Astrocyte (in vitro differentiated cells and primary cell): ENCODE data around the gene PRR5. TPM values are rescaled to one million over a fixed set of nuclear protein-coding genes. Genes with fewer than 3 reads are reported as not detected.

Experiments
- DNase-seq: peaks from one replicate; pipeline ENCODE4 v3.0.0-alpha.2; 2010; ENCODE audit warnings: low read depth
- FAIRE-seq: peaks from 2 replicates; lab custom pipeline; 2011; peaks lifted over from hg19 to GRCh38; lab: Jason Lieb, UNC
- H2AFZ ChIP-seq: 2 replicates; pipeline ENCODE4 v1.6.0; 2012; ENCODE audit warnings: low read depth, low read length, inconsistent platforms
- H3K27ac ChIP-seq: 2 replicates; pipeline ENCODE4 v1.5.1; 2011; ENCODE audit warnings: low read depth, low read length, inconsistent platforms
- H3K27me3 ChIP-seq: 2 replicates; pipeline ENCODE4 v1.6.0; 2011; ENCODE audit warnings: low read length, inconsistent platforms; ENCODE audit not compliant: insufficient read depth
- H3K36me3 ChIP-seq: 2 replicates; pipeline ENCODE4 v1.5.1; 2011; ENCODE audit warnings: low read length, inconsistent platforms; ENCODE audit not compliant: insufficient read depth
- H3K4me1 ChIP-seq: 2 replicates; pipeline ENCODE4 v1.5.1; 2011; ENCODE audit warnings: low read length, inconsistent platforms; ENCODE audit not compliant: insufficient read depth
- H3K4me2 ChIP-seq: 2 replicates; pipeline ENCODE4 v1.6.0; 2012; ENCODE audit warnings: low read length, inconsistent platforms
- H3K4me3 ChIP-seq: 2 replicates; pipeline ENCODE4 v1.5.1; 2011; ENCODE audit warnings: low read depth, mild to moderate bottlenecking, low read length, inconsistent platforms; ENCODE audit not compliant: insufficient read depth
- H3K79me2 ChIP-seq: 2 replicates; pipeline ENCODE4 v1.6.0; 2012; ENCODE audit warnings: mild to moderate bottlenecking, low read length, inconsistent platforms; ENCODE audit not compliant: insufficient read depth
- H3K9ac ChIP-seq: 2 replicates; pipeline ENCODE4 v1.6.0; 2012; ENCODE audit warnings: mild to moderate bottlenecking, low read length, inconsistent platforms
- H3K9me3 ChIP-seq: 2 replicates; pipeline ENCODE4 v1.5.1; 2012; ENCODE audit warnings: low read depth, mild to moderate bottlenecking, low read length, inconsistent platforms; ENCODE audit not compliant: insufficient read depth
- H4K20me1 ChIP-seq: 2 replicates; pipeline ENCODE4 v1.6.0; 2012; ENCODE audit warnings: low read length, inconsistent platforms; ENCODE audit not compliant: insufficient read depth
- H3K27ac Mint-ChIP-seq: one replicate; pipeline ENCODE4 v1.8.0; 2021; ENCODE audit warnings: mild to moderate bottlenecking, mixed read lengths; ENCODE audit not compliant: unreplicated experiment
- H3K27me3 Mint-ChIP-seq: one replicate; pipeline ENCODE4 v1.8.0; 2021; ENCODE audit warnings: low read depth, mixed read lengths; ENCODE audit not compliant: unreplicated experiment
- H3K36me3 Mint-ChIP-seq: one replicate; pipeline ENCODE4 v1.8.0; 2021; ENCODE audit warnings: low read depth, mixed read lengths; ENCODE audit not compliant: unreplicated experiment
- H3K4me1 Mint-ChIP-seq: one replicate; pipeline ENCODE4 v1.8.0; 2021; ENCODE audit warnings: low read depth, mixed read lengths; ENCODE audit not compliant: unreplicated experiment
- H3K4me3 Mint-ChIP-seq: one replicate; pipeline ENCODE4 v1.8.0; 2021; ENCODE audit warnings: mild to moderate bottlenecking, moderate library complexity, mixed read lengths; ENCODE audit not compliant: unreplicated experiment
- H3K9me3 Mint-ChIP-seq: one replicate; pipeline ENCODE4 v1.8.0; 2021; ENCODE audit warnings: mild to moderate bottlenecking, mixed read lengths; ENCODE audit not compliant: unreplicated experiment
- CTCF ChIP-seq: IDR thresholded peaks from 2 replicates; pipeline ENCODE4 v1.5.1; 2011; ENCODE audit warnings: low read depth, mild to moderate bottlenecking, inconsistent platforms, low read length, moderate library complexity; ENCODE audit not compliant: insufficient read depth
- EZH2 ChIP-seq: IDR thresholded peaks from 2 replicates; pipeline ENCODE4 v1.6.1; 2012; ENCODE audit warnings: mild to moderate bottlenecking, low read length, inconsistent platforms; ENCODE audit not compliant: insufficient read depth
- total RNA-seq: library from RNA; stranded (reverse); gene quantifications from 2 replicates; pipeline ENCODE4 v1.2.1, GENCODE V29; 2021

Gene PRR5
- total RNA-seq, 1 donor from 2014 or later: 23.6 TPM

GRCh38 chr22:44741929-44742328 lies 39.9 kb downstream of the PRR5 start:
- Mint-ChIP-seq H3K27me3 (peaks cover 27% of the 10 kb centered on the region), H3K4me1 (peaks cover 10% of the 10 kb centered on the region), H3K36me3 (no peaks in the 10 kb centered on the region), H3K9me3 (no peaks in the 10 kb centered on the region), H3K4me3 (no peak overlapping the region), H3K27ac (no peak overlapping the region)
- DNase-seq: no peak
- Histone ChIP-seq H3K27me3 (peaks cover 25% of the 10 kb centered on the region), H3K9ac (no peak overlapping the region), H3K4me2 (no peak overlapping the region), H4K20me1 (no peaks in the 10 kb centered on the region), H3K27ac (no peak overlapping the region), H3K9me3 (no peaks in the 10 kb centered on the region), H2AFZ (no peak overlapping the region), H3K4me1 (peaks cover 16% of the 10 kb centered on the region), H3K79me2 (no peaks in the 10 kb centered on the region), H3K4me3 (no peak overlapping the region), H3K36me3 (no peaks in the 10 kb centered on the region)
- FAIRE-seq: no peak
- TF ChIP-seq CTCF: no peak
- no peak for TF ChIP-seq EZH2

GRCh38 chr22:44743247-44743646 lies 41.2 kb downstream of the PRR5 start:
- DNase-seq (no peak), FAIRE-seq (no peak)
- Mint-ChIP-seq H3K27me3 (peaks cover 27% of the 10 kb centered on the region), H3K4me3 (no peak overlapping the region), H3K9me3 (no peaks in the 10 kb centered on the region), H3K27ac (no peak overlapping the region), H3K36me3 (no peaks in the 10 kb centered on the region), H3K4me1 (peaks cover 12% of the 10 kb centered on the region)
- H4K20me1 ChIP-seq: no peaks in the 10 kb centered on the region
- no peak overlapping the region for H3K4me3 ChIP-seq
- no peak overlapping the region for H2AFZ ChIP-seq
- H3K4me2 ChIP-seq: no peak overlapping the region
- H3K9ac ChIP-seq: no peak overlapping the region
- TF ChIP-seq CTCF: no peak
- TF ChIP-seq EZH2: no peak
- peaks cover 16% of the 10 kb centered on the region for H3K4me1 ChIP-seq
- no peaks in the 10 kb centered on the region for H3K79me2 ChIP-seq
- no peak overlapping the region for H3K27ac ChIP-seq
- H3K27me3 ChIP-seq: peaks cover 26% of the 10 kb centered on the region
- no peaks in the 10 kb centered on the region for H3K36me3 ChIP-seq
- no peaks in the 10 kb centered on the region for H3K9me3 ChIP-seq

GRCh38 chr22:44743804-44744211 lies 41.8 kb downstream of the PRR5 start:
- H4K20me1 ChIP-seq: no peaks in the 10 kb centered on the region
- no peak for DNase-seq
- H3K4me2 ChIP-seq: no peak overlapping the region
- no peak overlapping the region for H3K9ac ChIP-seq
- no peaks in the 10 kb centered on the region for H3K79me2 ChIP-seq
- no peaks in the 10 kb centered on the region for H3K36me3 ChIP-seq
- H3K9me3 ChIP-seq: no peaks in the 10 kb centered on the region
- peaks cover 27% of the 10 kb centered on the region for H3K27me3 Mint-ChIP-seq
- peaks cover 26% of the 10 kb centered on the region for H3K27me3 ChIP-seq
- no peak for FAIRE-seq
- H2AFZ ChIP-seq: no peak overlapping the region
- H3K4me1 ChIP-seq: peaks cover 13% of the 10 kb centered on the region
- TF ChIP-seq CTCF: no peak
- no peak for TF ChIP-seq EZH2
- H3K9me3 Mint-ChIP-seq: no peaks in the 10 kb centered on the region
- H3K4me1 Mint-ChIP-seq: peaks cover 12% of the 10 kb centered on the region
- H3K4me3 ChIP-seq: no peak overlapping the region
- no peak overlapping the region for H3K27ac ChIP-seq
- no peaks in the 10 kb centered on the region for H3K36me3 Mint-ChIP-seq
- no peak overlapping the region for H3K4me3 Mint-ChIP-seq
- H3K27ac Mint-ChIP-seq: no peak overlapping the region
